ENCODE data around the gene FRMPD4.

GRCh38 chrX:12197030-12197429, 58.8 kb downstream of the FRMPD4 start:
- TF ChIP-seq EZH2 (IDR thresholded peaks at IDR 0.05; ENCODE audit: borderline replicate concordance, low read depth, low read length, severe bottlenecking): no peak
- TF ChIP-seq POLR2AphosphoS5 (IDR thresholded peaks at IDR 0.05; ENCODE audit: insufficient read depth, low read depth, low read length): no peak
- TF ChIP-seq CTCF (IDR thresholded peaks at IDR 0.05; ENCODE audit: extremely low read depth in 1 of 2, insufficient read depth in 1 of 2, low read depth in 1 of 2, low read length in 2 of 2): no peak
